IPS-15b (cell line): ENCODE data around the gene NRN1L.
A peak's percentile ranks its signal among the peaks of the same experiment; 100 is the strongest.

ENCODE experiments used
- H3K27me3 ChIP-seq: one replicate; pipeline ENCODE4 v1.6.1; 2013; ENCODE audit warnings: low read length; ENCODE audit not compliant: control insufficient read depth, insufficient read depth
- H3K36me3 ChIP-seq: one replicate; pipeline ENCODE4 v1.6.1; 2013; ENCODE audit warnings: low read length; ENCODE audit not compliant: control insufficient read depth, insufficient read depth
- H3K4me1 ChIP-seq: one replicate; pipeline ENCODE4 v1.6.1; 2013; ENCODE audit warnings: mild to moderate bottlenecking, low read length; ENCODE audit not compliant: control insufficient read depth, insufficient read depth
- H3K4me3 ChIP-seq: one replicate; pipeline ENCODE4 v1.5.1; 2013; ENCODE audit warnings: low read depth, low read length
- H3K9ac ChIP-seq: one replicate; pipeline ENCODE4 v1.6.1; 2013; ENCODE audit warnings: low read depth, mild to moderate bottlenecking, low read length
- H3K9me3 ChIP-seq: one replicate; pipeline ENCODE4 v1.6.1; 2013; ENCODE audit warnings: mild to moderate bottlenecking, low read length; ENCODE audit not compliant: control insufficient read depth, insufficient read depth

The NRN1L gene

GRCh38 chr16:67847064-67847861 is 37.4 kb upstream of the NRN1L start, which contains the start of gene CENPT:
CENPT (minus strand) TSS chr16:67847693; CDS start chr16:67833859, 13,834 bp downstream.
- Histone ChIP-seq H3K9ac (peak within 1 kb of the TSS; percentile 89), H3K4me1 (peaks cover 22% of the 10 kb centered on the region), H3K4me3 (peak within 1 kb of the TSS; percentile 87), H3K36me3 (no peaks in the 10 kb centered on the region), H3K27me3 (no peaks in the 10 kb centered on the region), H3K9me3 (no peaks in the 10 kb centered on the region)

- no peaks in the 10 kb centered on the region for H3K27me3 ChIP-seq
Observed at GRCh38 chr16:67848118-67848517, 36.6 kb upstream of the NRN1L start.

GRCh38 chr16:67853670-67854069 is 31.0 kb upstream of the NRN1L start:
- no peaks in the 10 kb centered on the region for H3K36me3 ChIP-seq
- H3K9me3 ChIP-seq: no peaks in the 10 kb centered on the region
- H3K4me3 ChIP-seq: no peak overlapping the region
- H3K9ac ChIP-seq: no peak overlapping the region
- peaks cover 16% of the 10 kb centered on the region for H3K4me1 ChIP-seq
- no peaks in the 10 kb centered on the region for H3K27me3 ChIP-seq

More at GRCh38 chr16:67848118-67848517, 36.6 kb upstream of the NRN1L start:
- Histone ChIP-seq H3K9ac (peak overlapping the region; percentile 89), H3K4me3 (peak overlapping the region; percentile 87), H3K4me1 (peaks cover 22% of the 10 kb centered on the region), H3K36me3 (no peaks in the 10 kb centered on the region), H3K9me3 (no peaks in the 10 kb centered on the region)

GRCh38 chr16:67855789-67856188 is 28.9 kb upstream of the NRN1L start:
- Histone ChIP-seq H3K27me3 (no peaks in the 10 kb centered on the region), H3K36me3 (peaks cover 3% of the 10 kb centered on the region), H3K9me3 (no peaks in the 10 kb centered on the region), H3K9ac (no peak overlapping the region), H3K4me3 (no peak overlapping the region), H3K4me1 (peaks cover 16% of the 10 kb centered on the region)

- H3K9me3 ChIP-seq: no peaks in the 10 kb centered on the region
- H3K4me1 ChIP-seq: peaks cover 16% of the 10 kb centered on the region
- H3K9ac ChIP-seq: peak overlapping the region; percentile 29
- H3K36me3 ChIP-seq: peaks cover 5% of the 10 kb centered on the region
- H3K27me3 ChIP-seq: no peaks in the 10 kb centered on the region
- H3K4me3 ChIP-seq: no peak overlapping the region
Observed at GRCh38 chr16:67856927-67857546, 27.6 kb upstream of the NRN1L start.

GRCh38 chr16:67857547-67858233 is 27.0 kb upstream of the NRN1L start:
- Histone ChIP-seq H3K4me3 (no peak overlapping the region), H3K9ac (peak overlapping the region; percentile 29), H3K9me3 (no peaks in the 10 kb centered on the region), H3K4me1 (peaks cover 22% of the 10 kb centered on the region), H3K27me3 (no peaks in the 10 kb centered on the region), H3K36me3 (peaks cover 5% of the 10 kb centered on the region)

GRCh38 chr16:67858500-67858899 is 26.2 kb upstream of the NRN1L start:
- no peaks in the 10 kb centered on the region for H3K9me3 ChIP-seq
- H3K9ac ChIP-seq: no peak overlapping the region
- no peaks in the 10 kb centered on the region for H3K27me3 ChIP-seq
- no peak overlapping the region for H3K4me3 ChIP-seq
- peaks cover 22% of the 10 kb centered on the region for H3K4me1 ChIP-seq
- H3K36me3 ChIP-seq: peaks cover 5% of the 10 kb centered on the region

GRCh38 chr16:67860589-67861398 is 23.9 kb upstream of the NRN1L start:
- Histone ChIP-seq H3K4me3 (no peak overlapping the region), H3K4me1 (peaks cover 17% of the 10 kb centered on the region), H3K36me3 (peaks cover 13% of the 10 kb centered on the region), H3K27me3 (no peaks in the 10 kb centered on the region), H3K9me3 (no peaks in the 10 kb centered on the region), H3K9ac (no peak overlapping the region)

GRCh38 chr16:67861877-67862276 is 22.8 kb upstream of the NRN1L start:
- Histone ChIP-seq H3K27me3 (no peaks in the 10 kb centered on the region), H3K4me1 (peaks cover 15% of the 10 kb centered on the region), H3K9ac (no peak overlapping the region), H3K4me3 (no peak overlapping the region), H3K9me3 (no peaks in the 10 kb centered on the region), H3K36me3 (peaks cover 13% of the 10 kb centered on the region)

- Histone ChIP-seq H3K9me3 (no peaks in the 10 kb centered on the region), H3K27me3 (no peaks in the 10 kb centered on the region), H3K4me3 (no peak overlapping the region), H3K9ac (no peak overlapping the region), H3K4me1 (peaks cover 9% of the 10 kb centered on the region), H3K36me3 (peaks cover 21% of the 10 kb centered on the region)
Observed at GRCh38 chr16:67862623-67863583, 21.8 kb upstream of the NRN1L start.
